WTC11 (cell line): ENCODE measurements around the gene FAM20A. TPM values are rescaled to one million over a fixed set of nuclear protein-coding genes. Genes with fewer than 3 reads are reported as not detected.

Experiments
- ATAC-seq: fragments of 200-7000 bp; cut with Tn5 transposase; 2 replicates; pipeline ENCODE4 v1.10.0; 2021; ENCODE audit warnings: mild to moderate bottlenecking, moderate library complexity
- CTCF ChIA-PET: fragments of 300-600 bp; sonication (Branson Sonifier 250); formaldehyde crosslinking; loops from one replicate; lab custom pipeline; 2021; ENCODE audit warnings: antibody characterized with exemption; lab: Charles Lee
- POLR2A ChIA-PET: fragments of 350-600 bp; sonication (Branson Sonifier 250); formaldehyde crosslinking; loops from one replicate; lab custom pipeline; 2021; ENCODE audit warnings: antibody characterized with exemption; lab: Charles Lee
- DNase-seq: peaks from one replicate; pipeline ENCODE4 v3.0.0; 2021; ENCODE audit warnings: low spot score
- H3K27ac Mint-ChIP-seq: 2 replicates; pipeline ENCODE4 v1.8.0; 2021; ENCODE audit warnings: mixed read lengths
- H3K27me3 Mint-ChIP-seq: 2 replicates; pipeline ENCODE4 v1.8.0; 2021; ENCODE audit warnings: low read depth, mild to moderate bottlenecking, moderate library complexity, mixed read lengths
- H3K36me3 Mint-ChIP-seq: 2 replicates; pipeline ENCODE4 v1.8.0; 2021; ENCODE audit warnings: mixed read lengths
- H3K4me1 Mint-ChIP-seq: 2 replicates; pipeline ENCODE4 v1.8.0; 2022; ENCODE audit warnings: mixed read lengths
- H3K4me3 Mint-ChIP-seq: 2 replicates; pipeline ENCODE4 v1.8.0; 2021; ENCODE audit warnings: mild to moderate bottlenecking, moderate library complexity, mixed read lengths
- H3K9me3 Mint-ChIP-seq: 2 replicates; pipeline ENCODE4 v1.8.0; 2021; ENCODE audit warnings: mixed read lengths
- AFF4 ChIP-seq: sonication (generic); formaldehyde crosslinking; IDR thresholded peaks from 2 replicates; pipeline ENCODE4 v1.8.1; 2023; ENCODE audit warnings: mild to moderate bottlenecking, missing genetic modification reagents, borderline replicate concordance
- EMX1 ChIP-seq: fragments of 250-450 bp; sonication (Bioruptor Pico); IDR thresholded peaks from 2 replicates; pipeline ENCODE4 v1.8.0; 2021; ENCODE audit warnings: mild to moderate bottlenecking
- ESRRA ChIP-seq: sonication (generic); formaldehyde crosslinking; IDR thresholded peaks from 2 replicates; pipeline ENCODE4 v1.8.1; 2022; ENCODE audit warnings: mild to moderate bottlenecking, missing genetic modification reagents, borderline replicate concordance
- GRHL2 ChIP-seq: fragments of 250-450 bp; sonication (Bioruptor Pico); IDR thresholded peaks from 2 replicates; pipeline ENCODE4 v1.8.0; 2022; ENCODE audit warnings: mild to moderate bottlenecking, moderate library complexity; ENCODE audit not compliant: insufficient replicate concordance, severe bottlenecking
- IRF2 ChIP-seq: sonication (generic); formaldehyde crosslinking; IDR thresholded peaks from 2 replicates; pipeline ENCODE4 v1.8.0; 2022; ENCODE audit warnings: low read depth, missing genetic modification reagents, borderline replicate concordance
- JUN ChIP-seq: sonication (generic); formaldehyde crosslinking; IDR thresholded peaks from 2 replicates; pipeline ENCODE4 v1.8.0; 2023; ENCODE audit warnings: mild to moderate bottlenecking, missing genetic modification reagents
- MLX ChIP-seq: sonication (generic); formaldehyde crosslinking; IDR thresholded peaks from 2 replicates; pipeline ENCODE4 v1.8.1; 2023; ENCODE audit warnings: mild to moderate bottlenecking, missing genetic modification reagents, moderate library complexity
- NFATC4 ChIP-seq: fragments of 250-450 bp; sonication (Bioruptor Pico); IDR thresholded peaks from 2 replicates; pipeline ENCODE4 v1.9.0; 2021; ENCODE audit warnings: mild to moderate bottlenecking
- NFE2L1 ChIP-seq: sonication (generic); formaldehyde crosslinking; IDR thresholded peaks from 2 replicates; pipeline ENCODE4 v1.8.1; 2023; ENCODE audit warnings: missing genetic modification reagents
- NR2C2 ChIP-seq: sonication (generic); formaldehyde crosslinking; IDR thresholded peaks from 2 replicates; pipeline ENCODE4 v1.8.0; 2022; ENCODE audit warnings: mild to moderate bottlenecking, missing genetic modification reagents
- PRRX2 ChIP-seq: fragments of 250-450 bp; sonication (Bioruptor Pico); IDR thresholded peaks from 2 replicates; pipeline ENCODE4 v1.8.0; 2021; ENCODE audit warnings: mild to moderate bottlenecking
- RORB ChIP-seq: fragments of 250-450 bp; sonication (Bioruptor Pico); IDR thresholded peaks from 2 replicates; pipeline ENCODE4 v1.9.0; 2021; ENCODE audit warnings: mild to moderate bottlenecking
- SOX15 ChIP-seq: fragments of 250-450 bp; sonication (Bioruptor Pico); IDR thresholded peaks from 2 replicates; pipeline ENCODE4 v1.9.0; 2021; ENCODE audit warnings: mild to moderate bottlenecking
- ZBTB43 ChIP-seq: sonication (generic); formaldehyde crosslinking; IDR thresholded peaks from 2 replicates; pipeline ENCODE4 v1.8.1; 2023; ENCODE audit warnings: mild to moderate bottlenecking, missing genetic modification reagents
- total RNA-seq: library from RNA; stranded (reverse); gene quantifications from 3 replicates; pipeline ENCODE4 v1.2.3, GENCODE V29; 2021
- TF ChIP-seq, protein P1 (sequence below): sonication (generic); formaldehyde crosslinking; IDR thresholded peaks from 2 replicates; pipeline ENCODE4 v1.8.0; 2022; ENCODE audit warnings: mild to moderate bottlenecking, missing genetic modification reagents
- TF ChIP-seq, protein P2 (sequence below): fragments of 250-450 bp; sonication (Bioruptor Pico); conservative IDR thresholded peaks from 2 replicates; pipeline ENCODE4 v1.9.0; 2021; ENCODE audit warnings: mild to moderate bottlenecking
- TF ChIP-seq, protein P3 (sequence below): fragments of 250-450 bp; sonication (Bioruptor Pico); IDR thresholded peaks from 2 replicates; pipeline ENCODE4 v1.9.0; 2021; ENCODE audit warnings: moderate library complexity, mild to moderate bottlenecking, inconsistent platforms, borderline replicate concordance
- TF ChIP-seq, protein P4 (sequence below): fragments of 250-450 bp; sonication (Bioruptor Pico); IDR thresholded peaks from 2 replicates; pipeline ENCODE4 v1.8.0; 2021; ENCODE audit warnings: mild to moderate bottlenecking

The FAM20A gene
- total RNA-seq, 1 experiment from 2014 or later: 5.8 TPM

DNA sequence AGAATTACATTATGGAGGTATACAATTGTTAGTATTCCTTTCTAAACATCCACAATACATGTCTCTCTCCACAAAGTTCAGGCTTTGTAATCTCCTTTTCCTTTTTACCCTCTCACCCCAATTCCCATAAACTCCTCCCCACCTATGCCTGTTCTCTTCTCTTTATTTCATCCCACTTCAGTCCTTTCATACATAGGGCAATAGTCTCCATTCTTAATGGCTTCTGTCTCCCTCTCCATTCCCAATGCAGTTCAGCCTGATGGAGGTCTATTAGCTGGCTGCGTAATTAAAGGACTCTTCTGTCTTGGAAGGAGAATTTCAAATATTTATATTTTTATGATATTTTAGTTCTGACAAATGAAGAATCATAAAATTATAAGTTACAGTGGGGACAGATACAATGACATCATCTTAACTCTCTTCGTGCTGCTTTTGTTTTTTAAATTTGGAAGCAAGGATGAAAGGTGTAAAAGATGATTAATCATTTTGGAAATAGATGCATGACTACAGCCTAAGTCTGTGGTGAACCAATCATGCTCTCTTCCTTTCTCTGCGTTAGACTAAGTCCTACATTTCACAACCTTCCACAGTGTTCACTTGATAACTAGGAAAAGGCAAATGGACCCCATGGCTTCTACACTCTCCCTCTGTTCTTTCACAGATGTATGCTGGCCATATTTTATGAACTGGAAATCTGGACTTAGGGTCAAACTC lies 11.2 kb upstream of the FAM20A start (continued):
- TF ChIP-seq MLX (CRISPR knock-in tag): no peak
- TF ChIP-seq SOX15: no peak
- TF ChIP-seq IRF2 (CRISPR knock-in tag): no peak
- TF ChIP-seq PRRX2 (CRISPR knock-in tag): no peak
- no peak for TF ChIP-seq NR2C2 (CRISPR knock-in tag)
- TF ChIP-seq, all 79 proteins: peak for 0

GRCh38 chr17:68611353-68612208 lies 10.4 kb upstream of the FAM20A start:
- ATAC-seq (no peak), DNase-seq (no peak)
- peaks cover 44% of the 10 kb centered on the region for H3K9me3 Mint-ChIP-seq
- no peak overlapping the region for H3K27ac Mint-ChIP-seq
- TF ChIP-seq GRHL2: no peak
- TF ChIP-seq NFATC4 (CRISPR knock-in tag): no peak
- peaks cover 2% of the 10 kb centered on the region; the same call in 1 of the 2 replicates for H3K27me3 Mint-ChIP-seq
- no peak overlapping the region for H3K4me3 Mint-ChIP-seq
- H3K4me1 Mint-ChIP-seq: peaks cover 5% of the 10 kb centered on the region
- peaks cover 38% of the 10 kb centered on the region for H3K36me3 Mint-ChIP-seq
- ChIA-PET CTCF (interaction anchor here (1.2 kb wide), 1 partner anchor 78 kb away, joined by 3 read pairs; no protein-coding TSS in a partner anchor), POLR2A (no interaction called here)

DNA sequence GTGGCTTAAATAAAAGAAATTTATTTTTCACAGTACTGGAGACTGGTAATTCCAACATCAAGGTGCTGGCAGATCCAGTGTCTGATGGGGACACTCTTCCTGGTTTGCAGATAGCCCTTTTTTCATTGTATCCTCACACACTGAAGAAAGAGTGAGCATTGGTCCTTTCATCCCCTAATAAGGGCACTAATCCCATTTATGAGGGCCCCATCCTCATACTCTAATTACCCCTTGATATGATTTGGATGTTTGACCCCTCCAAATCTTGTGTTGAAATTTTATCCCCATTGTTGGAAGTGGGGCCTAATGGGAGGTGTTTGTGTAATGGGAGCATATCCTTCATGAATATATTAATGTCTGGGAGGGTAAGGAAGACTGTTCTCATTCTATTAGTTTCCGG lies 9.4 kb upstream of the FAM20A start:
- H3K36me3 Mint-ChIP-seq: peaks cover 41% of the 10 kb centered on the region
- no peak overlapping the region for H3K27ac Mint-ChIP-seq
- no peak overlapping the region for H3K4me3 Mint-ChIP-seq
- H3K4me1 Mint-ChIP-seq: peaks cover 5% of the 10 kb centered on the region
- ATAC-seq (no peak), DNase-seq (no peak)
- ChIA-PET POLR2A (no interaction called here), CTCF (no interaction called here)
- peaks cover 52% of the 10 kb centered on the region for H3K9me3 Mint-ChIP-seq
- peaks cover 2% of the 10 kb centered on the region; the same call in 1 of the 2 replicates for H3K27me3 Mint-ChIP-seq
- TF ChIP-seq, protein P1, sequence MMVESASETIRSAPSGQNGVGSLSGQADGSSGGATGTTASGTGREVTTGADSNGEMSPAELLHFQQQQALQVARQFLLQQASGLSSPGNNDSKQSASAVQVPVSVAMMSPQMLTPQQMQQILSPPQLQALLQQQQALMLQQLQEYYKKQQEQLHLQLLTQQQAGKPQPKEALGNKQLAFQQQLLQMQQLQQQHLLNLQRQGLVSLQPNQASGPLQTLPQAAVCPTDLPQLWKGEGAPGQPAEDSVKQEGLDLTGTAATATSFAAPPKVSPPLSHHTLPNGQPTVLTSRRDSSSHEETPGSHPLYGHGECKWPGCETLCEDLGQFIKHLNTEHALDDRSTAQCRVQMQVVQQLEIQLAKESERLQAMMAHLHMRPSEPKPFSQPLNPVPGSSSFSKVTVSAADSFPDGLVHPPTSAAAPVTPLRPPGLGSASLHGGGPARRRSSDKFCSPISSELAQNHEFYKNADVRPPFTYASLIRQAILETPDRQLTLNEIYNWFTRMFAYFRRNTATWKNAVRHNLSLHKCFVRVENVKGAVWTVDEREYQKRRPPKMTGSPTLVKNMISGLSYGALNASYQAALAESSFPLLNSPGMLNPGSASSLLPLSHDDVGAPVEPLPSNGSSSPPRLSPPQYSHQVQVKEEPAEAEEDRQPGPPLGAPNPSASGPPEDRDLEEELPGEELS (CRISPR knock-in tag): no peak
- no peak for TF ChIP-seq NR2C2 (CRISPR knock-in tag)
- no peak for TF ChIP-seq RORB (CRISPR knock-in tag)
- TF ChIP-seq MLX (CRISPR knock-in tag): no peak
- TF ChIP-seq AFF4 (CRISPR knock-in tag): no peak
- no peak for TF ChIP-seq EMX1 (CRISPR knock-in tag)
- TF ChIP-seq, protein P2, sequence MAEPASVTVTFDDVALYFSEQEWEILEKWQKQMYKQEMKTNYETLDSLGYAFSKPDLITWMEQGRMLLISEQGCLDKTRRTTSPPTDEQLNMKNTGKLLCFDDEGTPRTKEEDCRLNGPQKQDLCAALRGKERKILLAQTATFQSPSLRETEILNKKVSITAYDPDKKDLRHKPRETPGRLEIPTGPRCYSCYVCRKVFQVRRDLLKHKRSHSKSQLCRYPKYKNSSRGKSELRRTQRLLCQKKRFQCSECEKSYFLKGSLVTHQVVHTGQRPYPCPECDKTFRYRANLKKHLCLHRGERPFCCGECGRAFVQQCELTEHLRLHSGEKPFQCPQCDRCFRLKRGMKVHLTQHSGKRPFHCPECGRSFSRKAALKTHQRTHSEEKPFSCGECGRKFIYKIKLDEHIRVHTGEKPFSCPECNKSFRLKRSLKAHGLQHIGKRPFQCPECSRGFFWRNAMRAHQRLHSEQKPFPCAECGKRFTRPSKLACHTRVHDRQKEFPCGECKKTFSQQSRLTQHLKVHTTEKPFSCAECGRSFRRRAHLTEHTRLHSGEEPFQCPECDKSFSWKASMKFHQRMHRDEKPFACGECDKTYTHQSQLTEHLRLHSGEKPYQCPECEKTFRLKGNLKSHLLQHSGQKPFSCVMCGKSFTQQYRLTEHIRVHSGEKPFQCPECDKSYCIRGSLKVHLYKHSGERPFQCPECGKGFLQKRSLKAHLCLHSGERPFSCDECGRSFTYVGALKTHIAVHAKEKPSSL: no peak
- TF ChIP-seq NFE2L1 (CRISPR knock-in tag): no peak
- TF ChIP-seq, protein P3, sequence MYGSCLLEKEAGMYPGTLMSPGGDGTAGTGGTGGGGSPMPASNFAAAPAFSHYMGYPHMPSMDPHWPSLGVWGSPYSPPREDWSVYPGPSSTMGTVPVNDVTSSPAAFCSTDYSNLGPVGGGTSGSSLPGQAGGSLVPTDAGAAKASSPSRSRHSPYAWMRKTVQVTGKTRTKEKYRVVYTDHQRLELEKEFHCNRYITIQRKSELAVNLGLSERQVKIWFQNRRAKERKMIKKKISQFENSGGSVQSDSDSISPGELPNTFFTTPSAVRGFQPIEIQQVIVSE (CRISPR knock-in tag): no peak
- TF ChIP-seq, protein P4, sequence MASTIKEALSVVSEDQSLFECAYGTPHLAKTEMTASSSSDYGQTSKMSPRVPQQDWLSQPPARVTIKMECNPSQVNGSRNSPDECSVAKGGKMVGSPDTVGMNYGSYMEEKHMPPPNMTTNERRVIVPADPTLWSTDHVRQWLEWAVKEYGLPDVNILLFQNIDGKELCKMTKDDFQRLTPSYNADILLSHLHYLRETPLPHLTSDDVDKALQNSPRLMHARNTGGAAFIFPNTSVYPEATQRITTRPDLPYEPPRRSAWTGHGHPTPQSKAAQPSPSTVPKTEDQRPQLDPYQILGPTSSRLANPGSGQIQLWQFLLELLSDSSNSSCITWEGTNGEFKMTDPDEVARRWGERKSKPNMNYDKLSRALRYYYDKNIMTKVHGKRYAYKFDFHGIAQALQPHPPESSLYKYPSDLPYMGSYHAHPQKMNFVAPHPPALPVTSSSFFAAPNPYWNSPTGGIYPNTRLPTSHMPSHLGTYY (CRISPR knock-in tag): no peak
- no peak for TF ChIP-seq SOX15
- no peak for TF ChIP-seq ZBTB43 (CRISPR knock-in tag)
- TF ChIP-seq ESRRA (CRISPR knock-in tag): no peak
- no peak for TF ChIP-seq JUN
